Osteocyte (in vitro differentiated cells): ENCODE measurements around the gene GALNT2. TPM values are rescaled to one million over a fixed set of nuclear protein-coding genes. Genes with fewer than 3 reads are reported as not detected.

ENCODE experiments used
- DNase-seq: peaks from one replicate; pipeline ENCODE4 v3.0.0; 2021; ENCODE audit warnings: mixed read lengths; ENCODE audit not compliant: unreplicated experiment; ENCODE audit errors: extremely low spot score
- H3K27ac Mint-ChIP-seq: one replicate; pipeline ENCODE4 v1.8.0; 2021; ENCODE audit warnings: mild to moderate bottlenecking, mixed read lengths; ENCODE audit not compliant: unreplicated experiment
- H3K27me3 Mint-ChIP-seq: one replicate; pipeline ENCODE4 v1.8.0; 2021; ENCODE audit warnings: mixed read lengths; ENCODE audit not compliant: unreplicated experiment
- H3K36me3 Mint-ChIP-seq: one replicate; pipeline ENCODE4 v1.8.0; 2021; ENCODE audit warnings: mixed read lengths; ENCODE audit not compliant: unreplicated experiment
- H3K4me1 Mint-ChIP-seq: one replicate; pipeline ENCODE4 v1.8.0; 2021; ENCODE audit warnings: mixed read lengths; ENCODE audit not compliant: unreplicated experiment
- H3K4me3 Mint-ChIP-seq: one replicate; pipeline ENCODE4 v1.8.0; 2021; ENCODE audit warnings: mild to moderate bottlenecking, moderate library complexity, mixed read lengths; ENCODE audit not compliant: unreplicated experiment
- H3K9me3 Mint-ChIP-seq: one replicate; pipeline ENCODE4 v1.8.0; 2021; ENCODE audit warnings: mixed read lengths; ENCODE audit not compliant: unreplicated experiment
- total RNA-seq: library from RNA; stranded (reverse); gene quantifications from 2 replicates; pipeline ENCODE4 v1.2.1, GENCODE V29; 2021
- TF ChIP-seq, protein P1 (sequence below): fragments of 200-600 bp; sonication (generic); IDR thresholded peaks from 2 replicates; pipeline ENCODE4 v1.5.0; 2021; ENCODE audit warnings: antibody characterized with exemption, mild to moderate bottlenecking, moderate library complexity

Gene GALNT2
- total RNA-seq, 1 donor from 2014 or later = 149 TPM

DNA sequence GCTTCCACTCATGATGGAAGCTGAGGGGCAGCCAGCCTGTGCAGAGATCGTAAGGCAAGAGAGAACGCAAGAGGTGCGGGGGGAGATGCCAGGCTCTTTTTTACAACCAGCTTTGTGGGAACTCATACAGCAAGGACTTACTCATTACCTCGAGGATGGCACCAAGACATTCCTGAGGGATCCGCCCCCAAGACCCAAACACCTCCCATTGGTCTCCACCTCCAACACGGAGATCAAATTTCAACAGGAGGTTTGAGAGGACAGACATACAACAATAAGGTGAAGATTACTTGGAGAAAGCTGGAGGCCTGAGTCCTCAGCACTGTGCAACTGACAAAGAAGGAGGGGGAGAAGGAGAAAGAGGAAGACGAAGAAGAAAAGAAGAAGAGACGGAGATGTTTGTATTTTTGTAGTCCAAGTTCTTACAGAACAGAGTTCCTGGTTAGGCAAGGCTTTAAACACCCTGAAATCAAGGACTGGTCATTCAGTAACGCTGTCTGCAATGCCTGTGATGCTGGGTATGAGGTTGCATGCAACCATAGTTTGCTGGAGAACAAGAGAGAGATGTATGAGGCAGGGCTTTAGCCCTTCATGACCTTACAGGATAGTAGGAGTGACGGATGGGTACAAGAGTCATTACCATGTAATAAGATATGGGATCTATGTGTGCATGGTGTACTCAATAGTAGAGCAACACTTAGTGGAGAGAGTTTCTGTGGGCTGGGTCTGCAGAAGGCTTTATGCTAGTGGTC is 19.7 kb upstream of the GALNT2 start:
- TF ChIP-seq, protein P1, sequence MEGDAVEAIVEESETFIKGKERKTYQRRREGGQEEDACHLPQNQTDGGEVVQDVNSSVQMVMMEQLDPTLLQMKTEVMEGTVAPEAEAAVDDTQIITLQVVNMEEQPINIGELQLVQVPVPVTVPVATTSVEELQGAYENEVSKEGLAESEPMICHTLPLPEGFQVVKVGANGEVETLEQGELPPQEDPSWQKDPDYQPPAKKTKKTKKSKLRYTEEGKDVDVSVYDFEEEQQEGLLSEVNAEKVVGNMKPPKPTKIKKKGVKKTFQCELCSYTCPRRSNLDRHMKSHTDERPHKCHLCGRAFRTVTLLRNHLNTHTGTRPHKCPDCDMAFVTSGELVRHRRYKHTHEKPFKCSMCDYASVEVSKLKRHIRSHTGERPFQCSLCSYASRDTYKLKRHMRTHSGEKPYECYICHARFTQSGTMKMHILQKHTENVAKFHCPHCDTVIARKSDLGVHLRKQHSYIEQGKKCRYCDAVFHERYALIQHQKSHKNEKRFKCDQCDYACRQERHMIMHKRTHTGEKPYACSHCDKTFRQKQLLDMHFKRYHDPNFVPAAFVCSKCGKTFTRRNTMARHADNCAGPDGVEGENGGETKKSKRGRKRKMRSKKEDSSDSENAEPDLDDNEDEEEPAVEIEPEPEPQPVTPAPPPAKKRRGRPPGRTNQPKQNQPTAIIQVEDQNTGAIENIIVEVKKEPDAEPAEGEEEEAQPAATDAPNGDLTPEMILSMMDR = no peak
- Mint-ChIP-seq H3K27me3 (peaks cover 35% of the 10 kb centered on the region), H3K9me3 (no peaks in the 10 kb centered on the region), H3K4me1 (no peaks in the 10 kb centered on the region), H3K27ac (no peak overlapping the region), H3K36me3 (no peaks in the 10 kb centered on the region), H3K4me3 (no peak overlapping the region)
- no peak for DNase-seq

DNA sequence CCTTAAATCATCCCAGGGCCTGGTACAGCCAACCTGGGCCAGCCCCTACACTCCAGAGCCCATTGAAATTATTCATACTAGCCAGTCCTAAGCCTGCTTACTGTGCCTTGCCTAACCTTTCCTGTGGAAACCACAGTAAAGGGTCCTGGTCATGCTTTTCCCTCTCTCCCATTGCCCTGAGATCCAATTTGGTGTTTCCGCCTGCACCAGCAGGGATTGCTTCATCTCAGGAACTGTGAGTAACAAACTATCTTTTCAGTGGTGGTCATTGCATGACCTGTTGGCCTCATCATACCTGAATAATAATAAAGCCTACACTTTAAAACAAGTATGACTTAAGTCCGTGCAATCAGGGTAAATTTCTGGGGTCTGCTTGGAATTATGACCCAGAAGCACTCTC is 18.7 kb upstream of the GALNT2 start:
- peaks cover 27% of the 10 kb centered on the region for H3K27me3 Mint-ChIP-seq
- H3K9me3 Mint-ChIP-seq = no peaks in the 10 kb centered on the region
- no peak overlapping the region for H3K27ac Mint-ChIP-seq
- no peak overlapping the region for H3K4me3 Mint-ChIP-seq
- TF ChIP-seq, protein P1 = no peak
- H3K36me3 Mint-ChIP-seq = no peaks in the 10 kb centered on the region
- H3K4me1 Mint-ChIP-seq = no peaks in the 10 kb centered on the region
- DNase-seq = no peak

DNA sequence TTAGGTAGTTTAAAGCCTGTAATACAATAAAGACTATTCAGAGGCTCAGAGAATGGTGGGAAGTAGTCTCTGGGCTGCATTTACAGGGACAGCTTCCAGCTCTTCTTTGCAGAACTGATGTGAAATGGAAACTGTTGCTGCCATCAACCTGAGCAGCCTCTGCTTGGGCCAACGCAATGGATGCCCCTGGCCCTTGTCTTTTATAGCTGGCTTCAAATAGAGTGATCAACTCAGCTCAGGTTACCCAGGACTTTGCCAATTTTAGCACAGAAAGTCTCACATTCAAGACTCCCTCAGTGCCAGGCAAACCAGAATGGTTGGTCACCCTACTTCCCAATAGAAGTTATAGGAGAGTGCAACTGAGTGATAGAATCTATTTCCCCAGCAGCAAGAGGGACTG is 18.1 kb upstream of the GALNT2 start:
- Mint-ChIP-seq H3K36me3 (no peaks in the 10 kb centered on the region), H3K4me1 (no peaks in the 10 kb centered on the region), H3K4me3 (no peak overlapping the region), H3K27ac (no peak overlapping the region), H3K9me3 (no peaks in the 10 kb centered on the region), H3K27me3 (peaks cover 22% of the 10 kb centered on the region)
- no peak for DNase-seq
- TF ChIP-seq, protein P1 = no peak

DNA sequence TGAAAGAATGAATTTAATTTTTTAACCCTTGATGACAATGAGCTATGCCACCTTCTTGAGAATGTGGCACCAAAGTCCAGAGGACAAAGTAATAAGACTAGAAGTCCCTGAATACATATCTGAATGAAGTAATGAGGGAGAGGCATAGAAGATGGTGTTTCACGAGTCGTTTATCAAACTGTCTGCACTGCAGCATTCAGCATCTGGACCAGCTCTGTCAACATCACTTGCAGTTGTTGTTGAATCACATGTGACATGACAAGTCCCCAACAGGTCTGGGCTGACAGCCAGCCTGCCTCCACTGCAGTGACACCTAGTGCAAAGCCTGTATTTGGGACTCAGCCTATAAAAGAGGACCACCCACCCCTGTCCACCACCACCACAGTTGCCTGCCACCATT is 17.3 kb upstream of the GALNT2 start:
- TF ChIP-seq, protein P1 = no peak
- Mint-ChIP-seq H3K4me3 (no peak overlapping the region), H3K36me3 (no peaks in the 10 kb centered on the region), H3K27ac (no peak overlapping the region), H3K9me3 (no peaks in the 10 kb centered on the region), H3K4me1 (no peaks in the 10 kb centered on the region), H3K27me3 (peaks cover 22% of the 10 kb centered on the region)
- no peak for DNase-seq

DNA sequence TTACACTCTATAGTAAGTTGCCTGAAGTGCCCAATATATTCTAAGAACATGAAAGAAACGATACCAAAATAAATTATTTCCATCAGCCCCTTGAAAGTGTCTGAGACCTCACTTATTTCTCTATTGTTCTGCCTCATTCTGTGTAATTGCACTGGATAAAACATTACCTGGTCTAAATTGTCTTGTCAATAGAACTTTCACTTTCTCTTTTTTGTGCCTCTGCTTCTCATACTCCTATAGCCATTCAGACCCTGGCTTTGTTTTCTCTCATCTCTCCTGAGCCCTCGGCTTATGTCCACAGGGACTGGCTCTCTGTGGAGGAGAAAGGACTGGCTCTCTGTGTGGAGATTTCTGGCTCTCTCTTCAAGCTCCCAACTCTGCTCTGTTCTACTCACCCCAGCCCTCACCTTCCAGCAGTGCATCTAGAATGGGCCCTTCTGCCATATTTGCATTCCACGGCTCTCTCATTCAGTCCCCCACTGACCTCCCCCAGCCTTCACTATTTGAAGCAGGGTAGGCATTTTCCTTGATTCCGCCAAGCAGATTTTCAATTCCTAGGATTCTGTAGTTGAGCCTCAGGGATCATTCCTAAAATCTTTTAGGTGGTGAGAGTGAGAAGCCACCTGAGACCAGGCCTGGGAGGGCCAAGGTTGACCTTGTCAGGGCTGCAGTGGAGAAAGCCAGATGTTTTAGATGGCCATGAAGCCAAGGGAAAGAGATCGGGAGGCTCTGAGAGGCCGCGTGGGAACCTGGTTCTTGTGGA is 15.9 kb upstream of the GALNT2 start:
- Mint-ChIP-seq H3K27ac (no peak overlapping the region), H3K27me3 (peaks cover 30% of the 10 kb centered on the region), H3K9me3 (no peaks in the 10 kb centered on the region), H3K36me3 (no peaks in the 10 kb centered on the region), H3K4me1 (no peaks in the 10 kb centered on the region), H3K4me3 (no peak overlapping the region)
- no peak for DNase-seq
- TF ChIP-seq, protein P1 = no peak
